ENCODE results near the gene NXPH3.
"Not testable (repeated sequence)": the region's sequence is repeated elsewhere in the genome, so short reads cannot be mapped to it uniquely, and the experiment has no call there.

NXPH3 gene

GRCh38 chr17:49575679-49576087 is at the start of gene NXPH3:
Gene NXPH3, plus strand, starts transcription at chr17:49575871. Its CDS starts 349 bp downstream, at chr17:49576220.
- DNase-seq (ENCODE audit: low spot score) = peak; percentile 85

GRCh38 chr17:49527927-49528651 is 47.6 kb upstream of the NXPH3 start:
- DNase-seq (ENCODE audit: low spot score) = no peak

DNA sequence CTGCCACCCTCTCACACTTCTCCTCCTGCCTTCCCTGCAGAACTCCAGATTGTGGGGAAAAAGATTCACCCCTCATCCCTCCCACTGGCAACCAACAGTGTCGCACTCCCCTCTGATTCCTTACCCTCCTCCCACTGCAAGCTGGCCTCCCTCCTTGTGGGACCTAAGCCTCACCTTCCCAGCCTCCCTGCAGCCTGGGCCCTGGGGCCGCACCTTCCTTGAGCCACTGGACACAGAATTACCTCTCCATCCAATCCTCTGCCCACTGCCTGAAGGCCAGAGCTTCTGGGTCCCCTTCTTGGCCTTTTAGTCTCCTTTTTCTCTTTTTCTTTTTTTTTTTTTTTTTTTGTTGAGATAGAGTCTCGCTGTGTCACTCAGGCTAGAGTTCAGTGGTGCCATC is 46.7 kb upstream of the NXPH3 start:
- DNase-seq (ENCODE audit: low spot score) = no peak

GRCh38 chr17:49530118-49530517 is 45.6 kb upstream of the NXPH3 start:
- DNase-seq (ENCODE audit: low spot score) = no peak

DNA sequence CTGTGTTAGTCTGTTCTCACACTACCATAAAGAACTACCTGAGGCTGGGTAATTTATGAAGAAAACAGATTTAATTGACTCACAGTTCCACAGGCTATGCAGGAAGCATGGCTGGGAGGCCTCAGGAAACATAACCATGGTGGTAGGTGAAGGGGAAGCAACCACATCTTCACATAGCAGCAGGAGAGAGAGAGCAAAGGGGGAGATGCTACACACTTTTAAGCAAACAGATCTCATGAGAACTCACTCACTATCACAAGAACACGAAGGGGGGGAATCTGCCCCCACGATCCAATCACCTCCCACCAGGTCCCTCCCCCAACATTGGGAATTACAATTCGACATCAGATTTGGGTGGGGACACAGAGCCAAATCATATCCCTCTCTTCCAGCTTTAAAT is 31.8 kb upstream of the NXPH3 start:
- DNase-seq (ENCODE audit: low spot score) = no peak

DNA sequence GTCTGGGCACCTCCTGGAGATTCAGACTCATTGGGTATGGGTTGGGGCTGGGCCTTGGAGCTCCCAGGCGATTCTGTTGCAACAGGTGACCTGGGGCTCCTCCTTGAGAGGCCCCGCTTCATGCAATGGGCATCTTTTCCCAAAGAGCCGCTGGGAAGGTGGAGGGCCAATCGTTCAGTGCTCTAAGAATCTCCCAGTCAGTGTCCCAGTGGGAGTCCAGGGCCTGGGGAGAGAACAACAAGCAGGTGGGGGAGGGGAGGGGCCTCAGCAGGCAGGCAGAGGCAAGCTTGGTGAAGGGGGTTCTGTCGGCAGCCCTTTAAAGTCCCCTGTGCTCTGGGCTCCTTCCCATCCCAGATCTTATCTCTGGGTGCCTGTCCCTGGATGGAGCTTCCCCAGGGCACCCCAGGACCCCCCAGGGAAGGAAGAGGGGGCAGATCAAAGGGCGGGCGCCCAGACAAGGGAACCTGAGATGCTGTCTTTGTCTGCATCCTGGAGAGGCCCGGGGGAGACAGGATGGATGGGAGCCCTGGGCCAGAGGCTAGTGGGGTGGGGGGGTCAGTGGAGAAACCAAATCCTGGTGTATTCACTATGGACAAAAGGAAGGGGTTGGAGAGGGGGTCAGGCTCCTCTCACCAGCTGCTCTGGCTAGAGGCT is 30.5 kb upstream of the NXPH3 start:
- no peak for DNase-seq (ENCODE audit: low spot score)

- no peak for DNase-seq (ENCODE audit: low spot score)
These were observed 29.7 kb upstream of the NXPH3 start for GRCh38 chr17:49545806-49546545.

DNA sequence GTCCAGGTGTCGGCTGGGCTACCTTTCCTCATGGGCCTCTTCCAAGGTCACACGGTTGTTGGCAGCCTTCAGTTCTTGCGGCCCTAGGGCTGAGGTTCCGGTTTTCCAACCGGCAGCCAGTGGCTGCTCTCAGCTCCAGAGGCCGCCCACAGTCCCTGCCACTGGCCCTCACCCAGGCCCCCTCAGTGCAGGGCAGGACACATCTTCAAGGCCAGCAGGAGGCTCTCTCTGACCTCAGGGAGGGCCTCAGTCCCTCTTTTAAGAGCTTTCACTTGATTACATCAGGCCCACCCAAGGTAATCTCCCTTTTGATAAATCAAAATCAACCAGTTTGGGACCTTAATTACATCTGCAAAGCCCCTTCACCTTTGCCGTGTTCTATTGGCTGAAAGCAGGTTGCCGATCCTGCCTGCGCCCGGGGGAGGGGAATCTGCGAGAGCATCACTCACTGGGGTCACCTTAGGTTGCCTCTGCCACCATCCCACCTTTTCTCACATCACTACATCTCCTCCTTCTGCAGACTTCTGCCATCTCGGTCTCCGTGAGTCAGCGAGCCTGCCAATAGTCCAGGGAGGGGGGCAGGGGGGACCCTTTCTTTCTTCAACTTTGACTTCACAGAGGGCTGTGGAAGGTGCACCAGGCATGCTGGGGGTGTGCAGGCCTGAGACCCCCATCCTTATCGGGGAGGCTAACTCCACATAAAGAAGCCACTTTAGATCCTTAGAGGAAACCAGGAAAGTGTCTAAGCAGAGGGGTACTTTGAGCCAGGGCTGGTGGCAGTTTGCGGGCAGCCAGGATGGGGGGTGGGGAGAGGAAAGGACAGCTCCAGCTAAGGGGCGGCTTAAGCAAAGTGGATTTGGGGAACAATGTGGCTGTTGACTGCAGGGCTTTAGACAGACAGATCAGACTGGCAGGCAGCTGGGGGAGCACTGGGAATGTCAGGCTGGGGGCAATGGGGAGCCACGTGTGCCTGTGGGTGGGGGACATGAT is 28.8 kb upstream of the NXPH3 start:
- DNase-seq (ENCODE audit: low spot score) = no peak

- no peak for DNase-seq (ENCODE audit: low spot score)
These were observed 28.1 kb upstream of the NXPH3 start for GRCh38 chr17:49547566-49547965.

DNA sequence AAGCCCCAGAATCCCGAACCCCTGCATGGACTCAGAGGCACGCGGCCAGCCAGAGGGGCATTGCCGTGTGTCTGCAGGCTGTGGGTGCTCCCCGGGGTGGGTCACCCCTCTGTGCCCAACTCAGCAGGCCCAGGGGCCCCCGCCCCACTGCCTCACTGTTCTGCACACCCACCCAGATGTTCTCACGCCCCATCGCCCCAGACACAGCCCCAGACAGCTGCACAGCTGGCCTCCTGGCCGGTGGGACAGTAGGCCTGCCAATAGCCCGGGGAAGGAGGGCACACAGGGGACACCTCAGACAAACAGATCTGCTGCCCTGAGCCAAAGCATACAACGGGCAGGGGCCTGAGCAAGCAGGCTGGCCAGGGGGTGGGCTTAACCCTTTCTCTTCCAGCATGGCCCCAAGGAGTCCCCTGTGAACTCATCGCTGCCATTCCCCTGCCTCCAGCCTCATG is 27.6 kb upstream of the NXPH3 start:
- no peak for DNase-seq (ENCODE audit: low spot score)

DNA sequence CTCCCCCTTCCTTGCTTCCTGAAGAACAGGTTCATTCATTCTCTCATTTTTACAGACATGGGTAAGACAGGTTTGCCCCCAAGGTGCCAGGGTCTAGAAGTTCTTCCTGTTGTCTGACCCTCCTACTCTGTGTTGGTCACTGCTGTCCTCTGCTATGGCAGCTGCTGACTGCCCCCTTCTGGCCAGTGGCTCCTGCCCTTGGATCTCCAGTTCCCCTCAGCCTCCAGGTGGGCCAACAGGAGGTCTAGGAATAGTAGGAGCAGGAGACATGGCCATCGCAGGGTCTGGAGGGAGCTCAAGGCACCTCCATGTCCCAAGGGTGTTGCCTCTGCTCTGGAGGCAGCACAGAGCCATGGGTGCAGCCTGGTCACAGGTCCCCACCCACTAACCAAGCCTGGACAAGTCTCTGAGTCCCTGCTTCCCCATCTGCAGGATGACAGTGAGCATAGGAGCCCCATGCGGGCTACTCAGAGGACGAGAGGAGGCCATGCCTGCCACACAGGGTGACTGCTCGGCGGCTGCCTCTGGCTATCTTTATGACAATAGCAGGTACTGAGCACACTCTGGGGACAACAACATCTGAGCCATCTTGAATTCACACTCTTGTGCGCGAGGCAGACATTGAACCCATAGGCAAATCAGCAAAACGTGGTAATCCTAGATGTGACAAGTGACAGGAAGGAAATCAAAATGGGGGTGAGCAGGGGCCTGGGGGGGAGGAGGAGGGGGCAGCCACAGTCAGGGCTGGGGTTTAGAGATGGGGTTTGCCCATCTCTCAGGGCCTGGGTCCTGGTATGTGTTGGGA is 27.0 kb upstream of the NXPH3 start:
- peak; percentile 52 for DNase-seq (ENCODE audit: low spot score)

DNA sequence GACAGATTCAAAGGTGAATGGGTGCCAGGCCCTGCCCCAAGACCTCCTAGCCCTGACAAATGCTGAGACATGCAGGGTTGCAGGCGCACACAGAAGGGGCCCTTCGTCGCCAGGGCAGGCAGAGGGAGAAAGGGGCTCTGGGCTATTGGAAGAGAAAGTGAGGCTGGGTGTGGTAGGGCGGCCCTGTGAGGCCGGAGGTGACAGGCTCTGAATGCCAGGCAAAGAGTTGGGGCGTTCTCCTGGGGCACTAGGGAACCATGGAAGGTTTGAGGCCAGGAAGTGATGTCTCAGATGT is 26.4 kb upstream of the NXPH3 start:
- DNase-seq (ENCODE audit: low spot score) = no peak

- no peak for DNase-seq (ENCODE audit: low spot score)
These were observed 25.7 kb upstream of the NXPH3 start for GRCh38 chr17:49549691-49550678.

DNA sequence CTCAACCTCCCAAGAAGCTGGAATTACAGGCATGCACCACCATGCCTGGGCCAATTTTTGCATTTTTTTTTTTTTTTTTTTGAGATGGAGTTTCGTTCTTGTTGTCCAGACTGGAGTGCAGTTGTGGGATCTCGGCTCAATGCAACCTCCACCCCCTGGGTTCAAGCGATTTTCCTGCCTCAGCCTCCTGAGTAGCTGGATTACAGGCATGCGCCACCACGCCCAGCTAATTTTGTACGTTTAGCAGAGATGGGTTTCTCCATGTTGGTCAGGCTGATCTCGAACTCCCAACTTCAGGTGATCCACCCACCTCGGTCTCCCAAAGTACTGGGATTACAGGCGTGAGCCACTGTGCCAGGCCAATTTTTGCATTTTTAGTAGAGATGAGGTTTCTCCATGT is 24.9 kb upstream of the NXPH3 start:
- DNase-seq (ENCODE audit: low spot score) = not testable (repeated sequence)

GRCh38 chr17:49551221-49552069 is 24.2 kb upstream of the NXPH3 start:
- DNase-seq (ENCODE audit: low spot score) = no peak

GRCh38 chr17:49552070-49552751 is 23.5 kb upstream of the NXPH3 start:
- no peak for DNase-seq (ENCODE audit: low spot score)

DNA sequence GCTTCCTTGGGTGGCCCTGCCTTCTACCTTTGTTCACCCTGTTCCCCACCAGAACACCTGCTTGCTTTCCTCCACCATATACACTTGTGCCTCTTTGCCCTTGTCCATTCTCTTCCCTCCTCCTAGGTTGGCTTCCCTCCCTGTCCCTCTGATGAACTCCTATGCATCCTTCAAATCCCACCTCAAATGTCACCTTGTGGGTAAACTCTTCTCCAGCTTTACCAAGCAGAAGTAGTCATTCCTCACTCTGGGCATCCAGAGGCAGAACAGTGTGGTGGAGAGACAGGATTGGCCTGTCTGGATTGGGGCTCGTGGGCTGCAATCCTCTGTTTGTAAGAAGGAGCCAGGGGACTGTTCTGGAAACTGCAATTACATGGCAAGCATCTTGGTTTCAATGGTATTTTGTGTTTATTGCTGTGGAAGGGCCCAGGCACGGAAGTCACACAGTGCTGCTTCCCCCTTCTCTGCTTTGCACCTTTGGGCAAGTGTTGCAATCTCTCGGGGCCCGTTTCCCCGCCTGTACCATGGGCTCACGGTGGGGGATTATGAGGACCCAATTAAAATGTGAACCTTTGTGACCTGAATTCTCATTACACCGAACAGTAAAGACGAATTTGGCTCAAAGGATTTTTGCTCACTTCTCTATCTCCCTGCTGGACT is 21.9 kb upstream of the NXPH3 start:
- no peak for DNase-seq (ENCODE audit: low spot score)

Measured in HuH-7.5 (cell line).